SJSA1 (cell line): ENCODE measurements around the gene ASMTL. TPM values are rescaled to one million over a fixed set of nuclear protein-coding genes. Genes with fewer than 3 reads are reported as not detected.
"Not testable (repeated sequence)": the region's sequence is repeated elsewhere in the genome, so short reads cannot be mapped to it uniquely, and the experiment has no call there.

ENCODE experiments used
- DNase-seq, 2 experiments: peaks; one replicate each; pipeline ENCODE4 v3.0.0-alpha.2; 2015 to 2020; ENCODE audit warnings: low spot score in 2 of 2, low read depth in 1 of 2
- H3K27ac ChIP-seq: fragments of 250-450 bp; sonication (Bioruptor Pico); 2 replicates; pipeline ENCODE4 v1.5.1; 2020; ENCODE audit warnings: mild to moderate bottlenecking, moderate library complexity
- H3K27me3 ChIP-seq: fragments of 250-450 bp; sonication (Bioruptor Pico); replicated peaks from 2 replicates; pipeline ENCODE4 v1.5.1; 2020; ENCODE audit warnings: mild to moderate bottlenecking, moderate library complexity
- H3K36me3 ChIP-seq: fragments of 250-450 bp; sonication (Bioruptor Pico); 2 replicates; pipeline ENCODE4 v1.5.1; 2020; ENCODE audit warnings: mild to moderate bottlenecking
- H3K4me1 ChIP-seq: fragments of 250-450 bp; sonication (Bioruptor Pico); replicated peaks from 2 replicates; pipeline ENCODE4 v1.6.1; 2021; ENCODE audit warnings: mild to moderate bottlenecking
- H3K4me3 ChIP-seq: fragments of 250-450 bp; sonication (Bioruptor Pico); 2 replicates; pipeline ENCODE4 v1.5.1; 2020; ENCODE audit warnings: mild to moderate bottlenecking
- H3K9me3 ChIP-seq: fragments of 250-450 bp; sonication (Bioruptor Pico); replicated peaks from 2 replicates; pipeline ENCODE4 v1.5.1; 2020; ENCODE audit warnings: mild to moderate bottlenecking
- total RNA-seq: library from RNA; depleted of rRNA; stranded (reverse); fragments of >200 nt; shearing (Covaris generic); gene quantifications from 2 replicates; pipeline ENCODE4 v1.2.3, GENCODE V29; 2014; rRNA removed

ASMTL gene
- total RNA-seq: 7.3 and 10.0 TPM in 2 replicates

- Histone ChIP-seq H3K36me3 (peaks cover 3% of the 10 kb centered on the region; the same call in 1 of the 2 replicates), H3K27ac (peak within 1 kb of the TSS; percentile 39; the same call in 1 of the 2 replicates), H3K27me3 (no peaks in the 10 kb centered on the region), H3K4me1 (no peaks in the 10 kb centered on the region), H3K4me3 (peak within 1 kb of the TSS; percentile 73), H3K9me3 (no peaks in the 10 kb centered on the region)
- DNase-seq: peak; percentile 98 to 99
These were observed at the start of gene ASMTL for GRCh38 chrX:1452516-1453394. Gene ASMTL, minus strand, starts transcription at chrX:1452909. Its CDS starts 69 bp downstream, at chrX:1452840.

- no peaks in the 10 kb centered on the region for H3K4me1 ChIP-seq
- DNase-seq: no peak
- H3K9me3 ChIP-seq: no peaks in the 10 kb centered on the region
- H3K27ac ChIP-seq: no peak overlapping the region
- no peaks in the 10 kb centered on the region for H3K27me3 ChIP-seq
- H3K4me3 ChIP-seq: no peak overlapping the region
- H3K36me3 ChIP-seq: no peaks in the 10 kb centered on the region
These were observed 49.5 kb upstream of the ASMTL start for GRCh38 chrX:1502241-1502640.

- Histone ChIP-seq H3K4me1 (no peaks in the 10 kb centered on the region), H3K36me3 (no peaks in the 10 kb centered on the region), H3K9me3 (no peaks in the 10 kb centered on the region), H3K27ac (no peak overlapping the region), H3K4me3 (no peak overlapping the region), H3K27me3 (no peaks in the 10 kb centered on the region)
- no peak for DNase-seq
These were observed 48.3 kb upstream of the ASMTL start for GRCh38 chrX:1500701-1501624.

GRCh38 chrX:1496076-1496475 is 43.4 kb upstream of the ASMTL start:
- H3K36me3 ChIP-seq: no peaks in the 10 kb centered on the region
- no peak overlapping the region for H3K27ac ChIP-seq
- H3K4me1 ChIP-seq: no peaks in the 10 kb centered on the region
- H3K27me3 ChIP-seq: no peaks in the 10 kb centered on the region
- H3K9me3 ChIP-seq: no peaks in the 10 kb centered on the region
- H3K4me3 ChIP-seq: no peak overlapping the region
- DNase-seq: no peak

GRCh38 chrX:1493877-1494510 is 41.3 kb upstream of the ASMTL start:
- Histone ChIP-seq H3K36me3 (no peaks in the 10 kb centered on the region), H3K4me1 (no peaks in the 10 kb centered on the region), H3K4me3 (no peak overlapping the region), H3K27ac (no peak overlapping the region), H3K9me3 (no peaks in the 10 kb centered on the region), H3K27me3 (no peaks in the 10 kb centered on the region)
- no peak for DNase-seq

GRCh38 chrX:1493412-1493811 is 40.7 kb upstream of the ASMTL start:
- H3K4me1 ChIP-seq: no peaks in the 10 kb centered on the region
- no peak overlapping the region for H3K27ac ChIP-seq
- no peak for DNase-seq
- H3K27me3 ChIP-seq: no peaks in the 10 kb centered on the region
- H3K36me3 ChIP-seq: no peaks in the 10 kb centered on the region
- no peak overlapping the region for H3K4me3 ChIP-seq
- no peaks in the 10 kb centered on the region for H3K9me3 ChIP-seq

GRCh38 chrX:1492421-1493012 is 39.8 kb upstream of the ASMTL start:
- Histone ChIP-seq H3K4me1 (no peaks in the 10 kb centered on the region), H3K36me3 (no peaks in the 10 kb centered on the region), H3K27ac (no peak overlapping the region), H3K27me3 (no peaks in the 10 kb centered on the region), H3K4me3 (no peak overlapping the region), H3K9me3 (no peaks in the 10 kb centered on the region)
- DNase-seq: no peak

GRCh38 chrX:1491851-1492349 is 39.2 kb upstream of the ASMTL start:
- Histone ChIP-seq H3K4me1 (no peaks in the 10 kb centered on the region), H3K4me3 (no peak overlapping the region), H3K9me3 (no peaks in the 10 kb centered on the region), H3K27me3 (no peaks in the 10 kb centered on the region), H3K27ac (no peak overlapping the region), H3K36me3 (no peaks in the 10 kb centered on the region)
- no peak for DNase-seq

GRCh38 chrX:1491248-1491647 is 38.5 kb upstream of the ASMTL start:
- H3K27ac ChIP-seq, H3K36me3 ChIP-seq, DNase-seq, H3K9me3 ChIP-seq, H3K4me3 ChIP-seq, H3K4me1 ChIP-seq, H3K27me3 ChIP-seq: not testable (repeated sequence)

- H3K4me3 ChIP-seq, H3K36me3 ChIP-seq, H3K4me1 ChIP-seq, H3K27ac ChIP-seq, H3K27me3 ChIP-seq, DNase-seq, H3K9me3 ChIP-seq: not testable (repeated sequence)
These were observed 38.0 kb upstream of the ASMTL start for GRCh38 chrX:1490723-1491122.

- DNase-seq, H3K36me3 ChIP-seq, H3K27ac ChIP-seq, H3K4me1 ChIP-seq, H3K9me3 ChIP-seq, H3K27me3 ChIP-seq, H3K4me3 ChIP-seq: not testable (repeated sequence)
These were observed 36.6 kb upstream of the ASMTL start for GRCh38 chrX:1489354-1489753.

GRCh38 chrX:1488745-1489144 is 36.0 kb upstream of the ASMTL start:
- DNase-seq: no peak
- no peaks in the 10 kb centered on the region for H3K4me1 ChIP-seq
- no peak overlapping the region for H3K4me3 ChIP-seq

GRCh38 chrX:1488141-1488540 is 35.4 kb upstream of the ASMTL start:
- H3K27me3 ChIP-seq: no peaks in the 10 kb centered on the region
- no peaks in the 10 kb centered on the region for H3K4me1 ChIP-seq
- no peak overlapping the region for H3K4me3 ChIP-seq
- H3K9me3 ChIP-seq: peaks cover 3% of the 10 kb centered on the region; the same call in 1 of the 2 replicates
- DNase-seq: no peak
- no peak overlapping the region for H3K27ac ChIP-seq
- no peaks in the 10 kb centered on the region for H3K36me3 ChIP-seq

More at GRCh38 chrX:1488745-1489144, 36.0 kb upstream of the ASMTL start:
- H3K36me3 ChIP-seq: no peaks in the 10 kb centered on the region
- H3K9me3 ChIP-seq: peaks cover 3% of the 10 kb centered on the region; the same call in 1 of the 2 replicates
- H3K27me3 ChIP-seq: no peaks in the 10 kb centered on the region
- H3K27ac ChIP-seq: no peak overlapping the region
